KOPT-K1 (cell line): ENCODE results near the gene GLCE.

ENCODE experiments used
- H3K27ac ChIP-seq: fragments of 200-600 bp; sonication (generic); 2 replicates; pipeline ENCODE4 v1.5.1; 2016; ENCODE audit warnings: antibody characterized with exemption, mild to moderate bottlenecking, low read depth, low read length; ENCODE audit not compliant: poor library complexity, severe bottlenecking
- H3K36me3 ChIP-seq: fragments of 200-600 bp; sonication (generic); 2 replicates; pipeline ENCODE4 v1.5.1; 2017; ENCODE audit warnings: antibody characterized with exemption, mild to moderate bottlenecking, low read length, moderate library complexity; ENCODE audit not compliant: insufficient read depth
- H3K9me3 ChIP-seq: fragments of 200-600 bp; sonication (generic); 2 replicates; pipeline ENCODE4 v1.5.1; 2017; ENCODE audit warnings: antibody characterized with exemption, low read length, mild to moderate bottlenecking; ENCODE audit not compliant: insufficient read depth, poor library complexity, severe bottlenecking

GLCE gene

GRCh38 chr15:69194025-69194827, 33.8 kb downstream of the GLCE start:
- H3K27ac ChIP-seq: no peak overlapping the region
- H3K9me3 ChIP-seq: peaks cover 6% of the 10 kb centered on the region
- H3K36me3 ChIP-seq: no peaks in the 10 kb centered on the region

DNA sequence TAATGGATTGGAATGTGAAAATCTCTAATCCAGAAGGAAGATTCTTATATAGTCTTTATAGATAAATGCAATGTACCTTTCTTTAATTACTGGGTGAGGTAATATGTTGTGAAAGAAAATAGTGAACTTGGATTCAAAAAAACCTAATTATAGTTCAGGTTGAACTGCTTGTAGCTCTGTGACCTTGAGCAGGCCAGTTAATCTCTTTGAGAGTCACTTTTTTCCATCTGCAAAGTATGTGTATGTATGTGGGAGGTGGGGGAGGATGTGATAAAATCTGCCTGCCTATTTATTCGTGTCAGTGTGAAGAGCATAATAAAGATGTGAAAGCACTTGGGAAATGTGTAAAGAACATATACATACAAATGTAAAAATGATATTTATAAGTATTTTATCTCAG, 34.4 kb downstream of the GLCE start:
- Histone ChIP-seq H3K36me3 (no peaks in the 10 kb centered on the region), H3K27ac (no peak overlapping the region), H3K9me3 (peaks cover 6% of the 10 kb centered on the region)

DNA sequence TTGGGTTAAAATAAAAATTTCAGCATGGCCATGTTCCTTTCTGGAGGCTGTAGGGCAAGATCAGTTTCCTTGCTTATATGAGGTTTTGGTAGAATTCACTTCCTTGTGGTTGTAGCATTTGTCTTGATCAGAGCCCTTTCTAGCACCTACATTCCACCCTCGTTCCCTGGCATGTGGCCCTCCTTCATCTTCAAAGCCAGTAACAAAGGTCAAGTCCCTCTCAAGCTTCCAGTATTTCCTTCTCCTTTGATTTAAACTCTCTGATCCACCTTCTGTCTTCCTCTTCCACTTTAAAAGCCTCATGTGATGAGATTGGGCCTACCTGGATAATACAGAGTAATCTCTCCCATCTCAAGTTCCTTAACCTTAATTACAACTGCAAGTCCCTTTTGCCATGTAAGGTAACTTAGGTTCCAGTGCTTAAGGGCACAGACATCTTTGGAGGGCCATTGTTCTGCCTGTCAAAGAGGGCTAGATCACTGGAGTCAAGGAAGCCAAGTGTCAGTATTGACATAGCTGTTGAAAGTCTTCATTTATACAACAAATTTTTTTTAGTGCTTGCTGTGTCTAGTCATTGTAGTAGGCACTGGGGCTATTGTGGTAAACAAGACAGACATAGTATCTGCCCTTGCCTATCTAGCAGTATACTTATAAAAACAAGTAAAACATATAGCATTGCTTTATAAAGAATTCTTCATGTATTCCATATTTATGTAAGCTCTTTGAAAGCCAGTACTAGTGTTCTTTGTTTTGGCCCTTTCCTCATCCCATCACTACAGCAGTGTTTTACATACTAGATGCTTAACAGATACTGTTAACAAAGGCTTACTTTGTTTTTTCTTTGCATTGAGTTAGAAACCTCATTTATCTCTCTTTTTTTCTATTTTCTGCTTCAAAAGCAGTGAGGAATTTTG, 40.7 kb downstream of the GLCE start:
- Histone ChIP-seq H3K27ac (no peak overlapping the region), H3K36me3 (no peaks in the 10 kb centered on the region), H3K9me3 (no peaks in the 10 kb centered on the region)

GRCh38 chr15:69206079-69206478, 45.6 kb downstream of the GLCE start:
- Histone ChIP-seq H3K36me3 (no peaks in the 10 kb centered on the region), H3K27ac (no peak overlapping the region), H3K9me3 (no peaks in the 10 kb centered on the region)

- Histone ChIP-seq H3K36me3 (no peaks in the 10 kb centered on the region), H3K9me3 (no peaks in the 10 kb centered on the region), H3K27ac (no peak overlapping the region)
Observed at GRCh38 chr15:69209661-69210060, 49.2 kb downstream of the GLCE start.

DNA sequence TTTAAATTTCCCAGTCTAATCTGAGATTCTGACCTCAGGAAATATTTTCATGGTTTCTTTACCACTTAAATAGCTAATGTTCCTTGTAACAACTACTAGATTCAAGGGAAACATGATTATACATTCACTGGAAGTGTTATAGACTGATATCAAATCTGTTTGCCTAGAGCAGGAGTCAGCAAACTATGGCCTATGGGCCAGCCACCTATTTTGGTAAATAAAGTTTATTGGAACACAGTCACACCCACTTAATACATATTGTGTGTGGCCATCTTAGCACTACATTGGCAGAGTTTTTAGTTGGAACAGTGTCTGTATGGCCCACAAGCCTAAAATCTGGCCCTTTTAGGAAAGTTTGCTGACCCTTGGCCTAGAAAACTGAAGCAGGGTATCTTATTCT, 50.1 kb downstream of the GLCE start:
- H3K27ac ChIP-seq: no peak overlapping the region

DNA sequence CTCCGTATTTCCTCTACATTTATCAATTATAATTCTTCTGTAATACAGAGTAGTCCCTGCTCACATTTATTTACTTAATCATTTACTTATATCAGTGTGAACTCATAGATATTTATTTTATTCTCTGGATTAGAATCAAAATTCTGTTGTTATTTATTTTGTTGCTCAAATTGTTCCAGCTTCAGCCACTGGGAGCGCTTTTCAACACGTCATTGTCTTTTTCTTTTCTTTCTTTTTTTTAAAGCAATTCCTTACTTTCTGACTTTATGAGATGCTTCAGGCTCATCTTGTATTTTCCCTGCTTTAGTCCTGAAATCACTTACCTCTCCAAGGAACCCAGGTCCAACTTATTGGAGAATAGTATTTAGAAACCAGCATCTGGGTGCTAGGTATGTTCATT, 53.4 kb downstream of the GLCE start:
- Histone ChIP-seq H3K36me3 (no peaks in the 10 kb centered on the region), H3K27ac (no peak overlapping the region), H3K9me3 (no peaks in the 10 kb centered on the region)

More for the DNA sequence above, 50.1 kb downstream of the GLCE start:
- H3K36me3 ChIP-seq: no peaks in the 10 kb centered on the region
- H3K9me3 ChIP-seq: no peaks in the 10 kb centered on the region

GRCh38 chr15:69215314-69216035, 55.0 kb downstream of the GLCE start:
- H3K27ac ChIP-seq: no peak overlapping the region
- H3K36me3 ChIP-seq: no peaks in the 10 kb centered on the region
- H3K9me3 ChIP-seq: no peaks in the 10 kb centered on the region

DNA sequence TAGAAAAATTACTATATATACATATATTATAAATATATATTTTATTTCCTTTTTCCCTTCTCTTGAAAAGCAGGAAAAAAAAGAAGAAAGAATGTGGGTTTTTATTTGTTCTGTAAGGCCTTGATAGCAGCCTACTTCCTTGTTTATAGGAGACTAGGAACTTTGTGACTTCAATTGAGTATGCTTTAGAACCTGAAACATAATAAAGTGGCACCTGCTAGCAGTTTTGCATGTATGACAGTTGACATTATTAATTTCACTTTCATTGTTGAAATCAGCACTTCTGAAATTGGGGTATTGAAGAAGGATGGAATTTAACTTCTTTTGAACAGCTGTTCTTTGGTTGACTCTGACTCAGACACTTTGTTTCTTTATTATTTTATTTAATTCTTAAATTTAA, 56.9 kb downstream of the GLCE start:
- Histone ChIP-seq H3K9me3 (no peaks in the 10 kb centered on the region), H3K27ac (no peak overlapping the region), H3K36me3 (no peaks in the 10 kb centered on the region)

DNA sequence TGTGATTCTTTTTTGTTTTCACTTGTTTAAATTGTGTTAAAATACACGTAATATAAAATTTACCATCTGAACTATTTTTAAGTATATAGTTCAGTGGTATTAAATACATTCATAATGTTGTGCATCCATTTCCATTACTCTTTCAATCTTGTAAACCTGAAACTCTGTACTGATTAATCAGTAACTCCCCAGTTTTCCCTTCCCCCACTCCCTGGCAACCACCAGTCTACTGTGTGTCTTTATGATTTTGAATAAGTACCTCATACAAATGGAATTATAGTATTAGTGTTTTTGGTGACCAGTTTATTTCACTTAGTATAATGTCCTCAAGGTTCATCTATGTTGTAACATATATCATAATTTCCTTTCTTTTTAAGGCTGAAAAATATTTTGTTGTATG, 59.3 kb downstream of the GLCE start:
- H3K36me3 ChIP-seq: no peaks in the 10 kb centered on the region

DNA sequence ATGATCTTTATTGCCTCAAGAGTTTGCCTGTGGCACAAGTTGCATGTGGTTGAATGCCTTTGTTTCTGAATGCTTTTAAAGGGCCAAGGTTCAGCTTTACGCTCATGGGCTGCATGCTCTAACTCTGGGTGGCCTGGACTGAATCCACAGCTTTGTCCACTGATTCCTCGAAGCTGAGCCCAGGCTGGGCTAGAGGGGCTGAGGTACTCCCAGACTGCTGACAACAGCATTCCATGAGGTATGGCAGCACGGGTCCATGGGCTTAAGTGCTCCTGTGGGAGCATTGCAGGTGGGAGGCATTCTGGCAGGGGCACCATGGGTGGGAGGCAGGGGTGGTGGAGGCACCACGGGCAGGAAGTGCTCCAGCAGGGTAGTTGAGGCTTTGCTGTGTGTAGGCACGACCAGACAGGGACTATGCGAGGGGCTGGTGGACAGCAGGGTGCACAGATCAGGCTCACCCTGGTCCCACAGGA, 61.6 kb downstream of the GLCE start:
- no peaks in the 10 kb centered on the region for H3K9me3 ChIP-seq
- H3K36me3 ChIP-seq: no peaks in the 10 kb centered on the region
- no peak overlapping the region for H3K27ac ChIP-seq

More for the DNA sequence above, 59.3 kb downstream of the GLCE start:
- H3K27ac ChIP-seq: no peak overlapping the region
- no peaks in the 10 kb centered on the region for H3K9me3 ChIP-seq

- no peak overlapping the region for H3K27ac ChIP-seq
- no peaks in the 10 kb centered on the region for H3K36me3 ChIP-seq
- H3K9me3 ChIP-seq: no peaks in the 10 kb centered on the region
Observed at GRCh38 chr15:69223083-69223813, 62.8 kb downstream of the GLCE start.

DNA sequence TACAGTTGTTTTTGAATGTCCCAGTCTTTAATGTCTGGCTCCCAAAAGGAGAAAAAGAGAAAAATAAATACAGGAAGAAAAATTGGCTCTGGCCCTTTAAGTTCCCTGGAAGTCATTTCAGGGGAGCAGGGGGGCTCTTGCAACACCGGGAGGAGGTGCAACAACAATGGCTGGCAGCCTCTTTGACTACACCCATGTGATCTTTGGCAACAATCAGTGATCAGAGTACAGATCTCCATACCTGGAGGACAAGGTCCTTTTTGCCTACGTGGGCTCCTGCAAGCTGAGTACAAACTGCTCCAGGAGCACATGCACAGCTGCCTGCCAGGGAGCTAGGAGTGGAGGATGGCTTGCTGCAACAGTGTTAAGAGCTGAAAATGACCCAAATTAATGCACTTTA, 63.9 kb downstream of the GLCE start:
- no peak overlapping the region for H3K27ac ChIP-seq
- no peaks in the 10 kb centered on the region for H3K36me3 ChIP-seq
- no peaks in the 10 kb centered on the region for H3K9me3 ChIP-seq

DNA sequence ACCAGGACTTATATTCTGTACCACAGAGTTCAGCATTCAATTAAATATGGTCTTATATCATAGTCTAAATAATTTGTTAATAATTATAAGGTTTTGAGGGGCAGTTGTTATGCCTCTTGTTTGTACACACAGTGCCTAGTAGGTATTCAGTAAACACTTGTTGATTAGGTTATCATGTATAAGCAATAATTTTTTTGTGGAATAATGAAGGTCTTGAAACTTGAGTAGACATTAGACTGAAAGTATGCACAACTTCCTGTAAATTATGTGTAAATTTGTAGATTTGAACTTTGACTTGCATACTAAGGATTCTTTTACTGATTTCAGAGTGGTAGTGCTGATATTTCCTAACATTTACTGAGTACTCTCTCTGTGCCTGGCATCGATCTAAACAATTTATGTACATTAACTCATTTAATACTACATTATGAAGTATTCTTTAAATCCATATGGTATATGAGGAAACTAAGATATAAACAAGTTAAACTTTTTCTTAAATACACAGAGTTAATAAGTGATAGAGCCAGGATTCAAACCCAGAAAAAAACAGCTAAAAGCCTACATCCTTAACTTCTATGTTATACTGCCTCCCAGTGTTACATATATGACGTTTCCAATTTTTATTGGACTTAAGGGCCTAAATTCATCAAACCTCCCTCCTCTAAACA, 65.1 kb downstream of the GLCE start:
- Histone ChIP-seq H3K36me3 (no peaks in the 10 kb centered on the region), H3K9me3 (no peaks in the 10 kb centered on the region), H3K27ac (no peak overlapping the region)
